Measurements from ENCODE around the gene TMEM132A. TPM values are rescaled to one million over a fixed set of nuclear protein-coding genes. Genes with fewer than 3 reads are reported as not detected.

TMEM132A gene
- total and polyA plus RNA-seq, 2 donors (not counting 1 experiment from before 2014, with no cell fraction given) = 6.9 to 13.2 TPM

- Histone ChIP-seq H3K27ac (ENCODE audit: insufficient read depth, low read length) (no peak overlapping the region), H3K4me1 (ENCODE audit: control insufficient read depth, extremely low read depth, insufficient read depth, low read length) (peaks cover 3% of the 10 kb centered on the region), H3K36me3 (ENCODE audit: control insufficient read depth, insufficient read depth, low read length) (no peaks in the 10 kb centered on the region), H3K27me3 (ENCODE audit: control insufficient read depth, insufficient read depth, low read length) (peaks cover 6% of the 10 kb centered on the region), H3K9ac (ENCODE audit: insufficient read depth, low read length) (no peak overlapping the region), H2AFZ (ENCODE audit: low read length) (no peak overlapping the region), H4K20me1 (ENCODE audit: control insufficient read depth, extremely low read depth, insufficient read depth, low read length) (no peaks in the 10 kb centered on the region), H3K79me2 (ENCODE audit: control insufficient read depth, insufficient read depth, low read length) (no peaks in the 10 kb centered on the region), H3K4me2 (ENCODE audit: extremely low read depth, insufficient read depth, low read length) (no peak overlapping the region), H3K4me3 (replicated peaks in 1 of 4; ENCODE audit: control extremely low read depth in 1 of 4, insufficient read depth in 1 of 4, low read depth in 3 of 4, low read length in 4 of 4) (no peak overlapping the region), H3K9me3 (ENCODE audit: control insufficient read depth, insufficient read depth, low read depth, low read length) (no peaks in the 10 kb centered on the region)
- no peak for TF ChIP-seq CTCF (conservative IDR thresholded peaks at IDR 0.05 in 1 of 2, IDR thresholded peaks at IDR 0.05 in 1 of 2; ENCODE audit: low read depth in 1 of 2, low read length in 2 of 2)
- no peak for TF ChIP-seq EZH2 (IDR thresholded peaks at IDR 0.05; ENCODE audit: low read length, missing control alignments)
- no peak for DNase-seq (ENCODE audit: low read depth in 2 of 2)
Measured at GRCh38 chr11:60984636-60985035, 60.4 kb downstream of the TMEM132A start.

- Histone ChIP-seq H3K27me3 (ENCODE audit: control insufficient read depth, insufficient read depth, low read length) (peaks cover 6% of the 10 kb centered on the region), H2AFZ (ENCODE audit: low read length) (no peak overlapping the region), H4K20me1 (ENCODE audit: control insufficient read depth, extremely low read depth, insufficient read depth, low read length) (no peaks in the 10 kb centered on the region), H3K4me3 (replicated peaks in 1 of 4; ENCODE audit: control extremely low read depth in 1 of 4, insufficient read depth in 1 of 4, low read depth in 3 of 4, low read length in 4 of 4) (no peak overlapping the region), H3K27ac (ENCODE audit: insufficient read depth, low read length) (no peak overlapping the region), H3K9me3 (ENCODE audit: control insufficient read depth, insufficient read depth, low read depth, low read length) (no peaks in the 10 kb centered on the region), H3K36me3 (ENCODE audit: control insufficient read depth, insufficient read depth, low read length) (no peaks in the 10 kb centered on the region), H3K9ac (ENCODE audit: insufficient read depth, low read length) (no peak overlapping the region), H3K4me1 (ENCODE audit: control insufficient read depth, extremely low read depth, insufficient read depth, low read length) (peaks cover 3% of the 10 kb centered on the region), H3K4me2 (ENCODE audit: extremely low read depth, insufficient read depth, low read length) (no peak overlapping the region), H3K79me2 (ENCODE audit: control insufficient read depth, insufficient read depth, low read length) (no peaks in the 10 kb centered on the region)
- TF ChIP-seq EZH2 (IDR thresholded peaks at IDR 0.05; ENCODE audit: low read length, missing control alignments) (no peak), CTCF (conservative IDR thresholded peaks at IDR 0.05 in 1 of 2, IDR thresholded peaks at IDR 0.05 in 1 of 2; ENCODE audit: low read depth in 1 of 2, low read length in 2 of 2) (no peak)
- DNase-seq (ENCODE audit: low read depth in 2 of 2) = no peak
Measured at GRCh38 chr11:60985501-60985900, 61.2 kb downstream of the TMEM132A start.

GRCh38 chr11:60985991-60986915, 62.0 kb downstream of the TMEM132A start:
- Histone ChIP-seq H3K4me2 (ENCODE audit: extremely low read depth, insufficient read depth, low read length) (no peak overlapping the region), H4K20me1 (ENCODE audit: control insufficient read depth, extremely low read depth, insufficient read depth, low read length) (no peaks in the 10 kb centered on the region), H3K27me3 (ENCODE audit: control insufficient read depth, insufficient read depth, low read length) (peaks cover 6% of the 10 kb centered on the region), H3K79me2 (ENCODE audit: control insufficient read depth, insufficient read depth, low read length) (no peaks in the 10 kb centered on the region), H3K4me1 (ENCODE audit: control insufficient read depth, extremely low read depth, insufficient read depth, low read length) (peaks cover 3% of the 10 kb centered on the region), H3K9ac (ENCODE audit: insufficient read depth, low read length) (no peak overlapping the region), H3K36me3 (ENCODE audit: control insufficient read depth, insufficient read depth, low read length) (no peaks in the 10 kb centered on the region), H2AFZ (ENCODE audit: low read length) (no peak overlapping the region), H3K4me3 (replicated peaks in 1 of 4; ENCODE audit: control extremely low read depth in 1 of 4, insufficient read depth in 1 of 4, low read depth in 3 of 4, low read length in 4 of 4) (no peak overlapping the region), H3K27ac (ENCODE audit: insufficient read depth, low read length) (no peak overlapping the region), H3K9me3 (ENCODE audit: control insufficient read depth, insufficient read depth, low read depth, low read length) (no peaks in the 10 kb centered on the region)
- DNase-seq (ENCODE audit: low read depth in 2 of 2) = peak; percentile 10 to 51
- TF ChIP-seq CTCF (conservative IDR thresholded peaks at IDR 0.05 in 1 of 2, IDR thresholded peaks at IDR 0.05 in 1 of 2; ENCODE audit: low read depth in 1 of 2, low read length in 2 of 2) (no peak), EZH2 (IDR thresholded peaks at IDR 0.05; ENCODE audit: low read length, missing control alignments) (no peak)

Other genes starting within 250 kb of the TMEM132A start
- not detected in 2 replicates for gene MS4A8, start 224.8 kb upstream of the TMEM132A start, total RNA-seq
- gene MS4A8, start 224.8 kb upstream of the TMEM132A start, polyA plus RNA-seq = not detected in 2 replicates
- not detected in 2 replicates for gene MS4A18, start 199.7 kb upstream of the TMEM132A start, total RNA-seq
- gene MS4A18, start 199.7 kb upstream of the TMEM132A start, polyA plus RNA-seq = not detected in 2 replicates
- not detected in 2 replicates for gene MS4A15, start 167.6 kb upstream of the TMEM132A start, total RNA-seq
- not detected in 2 replicates for gene MS4A15, start 167.6 kb upstream of the TMEM132A start, polyA plus RNA-seq
- not detected in 2 replicates for gene MS4A10, start 139.1 kb upstream of the TMEM132A start, total RNA-seq
- not detected in 2 replicates for gene MS4A10, start 139.1 kb upstream of the TMEM132A start, polyA plus RNA-seq
- gene CCDC86, start 82.3 kb upstream of the TMEM132A start, total RNA-seq = 7.2 and 7.4 TPM in 2 replicates
- gene CCDC86, start 82.3 kb upstream of the TMEM132A start, polyA plus RNA-seq = 14.9 and 29.4 TPM in 2 replicates
- gene PTGDR2, start 68.5 kb upstream of the TMEM132A start, total RNA-seq = 0.26 and 0.33 TPM in 2 replicates
- 0.45 and 2.4 TPM in 2 replicates for gene PTGDR2, start 68.5 kb upstream of the TMEM132A start, polyA plus RNA-seq
- gene ZP1, start 56.9 kb upstream of the TMEM132A start, total RNA-seq = under 0.01 TPM in 1 of 2 replicates, not detected in the other
- 0.62 TPM in 1 of 2 replicates, not detected in the other for gene ZP1, start 56.9 kb upstream of the TMEM132A start, polyA plus RNA-seq
- gene PRPF19, start 17.9 kb upstream of the TMEM132A start, total RNA-seq = 34.7 and 37.7 TPM in 2 replicates
- gene PRPF19, start 17.9 kb upstream of the TMEM132A start, polyA plus RNA-seq = 32.6 and 55.6 TPM in 2 replicates
- gene TMEM109, start 10.3 kb upstream of the TMEM132A start, total RNA-seq = 18.7 and 21.5 TPM in 2 replicates
- gene TMEM109, start 10.3 kb upstream of the TMEM132A start, polyA plus RNA-seq = 34.9 and 42.4 TPM in 2 replicates
- 19.5 and 29.9 TPM in 2 replicates for gene SLC15A3, start 27.7 kb downstream of the TMEM132A start, total RNA-seq
- gene SLC15A3, start 27.7 kb downstream of the TMEM132A start, polyA plus RNA-seq = 5.8 and 10.5 TPM in 2 replicates
- not detected in 2 replicates for gene CD6, start 47.2 kb downstream of the TMEM132A start, total RNA-seq
- not detected in 2 replicates for gene CD6, start 47.2 kb downstream of the TMEM132A start, polyA plus RNA-seq
- gene CD5, start 178.0 kb downstream of the TMEM132A start, total RNA-seq = not detected in 2 replicates
- not detected in 2 replicates for gene CD5, start 178.0 kb downstream of the TMEM132A start, polyA plus RNA-seq
- 7.2 and 7.6 TPM in 2 replicates for gene VPS37C, start 237.0 kb downstream of the TMEM132A start, total RNA-seq
- gene VPS37C, start 237.0 kb downstream of the TMEM132A start, polyA plus RNA-seq = 9.9 and 10.7 TPM in 2 replicates